H9 (cell line): Measurements from ENCODE around the gene RAG1. TPM values are rescaled to one million over a fixed set of nuclear protein-coding genes. Genes with fewer than 3 reads are reported as not detected.

Experiments
- DNase-seq: peaks from one replicate; pipeline ENCODE4 v3.0.0-alpha.2; 2017
- H2AFZ ChIP-seq: one replicate; pipeline ENCODE4 v1.6.1; 2013; ENCODE audit warnings: mild to moderate bottlenecking, low read length, control low read depth, moderate library complexity
- H2AK5ac ChIP-seq: 2 replicates; pipeline ENCODE4 v1.6.1; 2013; ENCODE audit warnings: low read length, control low read depth, mixed read lengths; ENCODE audit not compliant: insufficient read length
- H2BK120ac ChIP-seq: one replicate; pipeline ENCODE4 v1.6.1; 2013; ENCODE audit warnings: low read depth, mild to moderate bottlenecking, low read length, control low read depth, inconsistent platforms; ENCODE audit not compliant: poor library complexity, severe bottlenecking
- H2BK12ac ChIP-seq: 2 replicates; pipeline ENCODE4 v1.6.1; 2013; ENCODE audit warnings: low read length, control low read depth, mixed read lengths, low read depth; ENCODE audit not compliant: insufficient read length
- H2BK15ac ChIP-seq: 2 replicates; pipeline ENCODE4 v1.6.1; 2013; ENCODE audit warnings: low read depth, low read length, control low read depth
- H2BK20ac ChIP-seq: one replicate; pipeline ENCODE4 v1.6.1; 2013; ENCODE audit warnings: low read depth, mild to moderate bottlenecking, low read length, control low read depth, inconsistent platforms; ENCODE audit not compliant: poor library complexity, severe bottlenecking
- H2BK5ac ChIP-seq: 2 replicates; pipeline ENCODE4 v1.6.1; 2013; ENCODE audit warnings: low read length, control low read depth, mixed read lengths; ENCODE audit not compliant: insufficient read length
- H3K14ac ChIP-seq: 2 replicates; pipeline ENCODE4 v1.6.1; 2013; ENCODE audit warnings: low read length, control low read depth; ENCODE audit not compliant: insufficient read depth
- H3K18ac ChIP-seq: 2 replicates; pipeline ENCODE4 v1.6.1; 2013; ENCODE audit warnings: low read depth, mild to moderate bottlenecking, mixed read lengths, low read length, control low read depth; ENCODE audit not compliant: insufficient read length
- H3K23ac ChIP-seq: 2 replicates; pipeline ENCODE4 v1.6.1; 2013; ENCODE audit warnings: low read length, control low read depth, mixed read lengths, low read depth; ENCODE audit not compliant: insufficient read length
- H3K23me2 ChIP-seq: 2 replicates; pipeline ENCODE4 v1.6.1; 2013; ENCODE audit warnings: low read depth, mild to moderate bottlenecking, mixed read lengths, low read length, control low read depth; ENCODE audit not compliant: insufficient read length, poor library complexity, severe bottlenecking
- H3K27ac ChIP-seq: 2 replicates; pipeline ENCODE4 v1.5.1; 2013; ENCODE audit warnings: low read length, control low read depth, mixed read lengths, low read depth; ENCODE audit not compliant: insufficient read length
- H3K27me3 ChIP-seq: 2 replicates; pipeline ENCODE4 v1.6.1; 2013; ENCODE audit warnings: low read length, control low read depth, inconsistent platforms; ENCODE audit not compliant: insufficient read depth
- H3K4ac ChIP-seq: 2 replicates; pipeline ENCODE4 v1.6.1; 2013; ENCODE audit warnings: low read depth, mild to moderate bottlenecking, control low read depth, inconsistent platforms, low read length, moderate library complexity
- H3K4me1 ChIP-seq: 2 replicates; pipeline ENCODE4 v1.6.1; 2013; ENCODE audit warnings: low read length, control low read depth, inconsistent platforms; ENCODE audit not compliant: insufficient read depth
- H3K4me2 ChIP-seq: 2 replicates; pipeline ENCODE4 v1.6.1; 2013; ENCODE audit warnings: low read length, control low read depth, mixed read lengths; ENCODE audit not compliant: insufficient read length, insufficient read depth
- H3K56ac ChIP-seq: 2 replicates; pipeline ENCODE4 v1.6.1; 2013; ENCODE audit warnings: low read depth, mild to moderate bottlenecking, mixed read lengths, low read length, control low read depth; ENCODE audit not compliant: insufficient read length
- H3K79me1 ChIP-seq: 2 replicates; pipeline ENCODE4 v1.6.1; 2013; ENCODE audit warnings: low read depth, mild to moderate bottlenecking, moderate library complexity, low read length, control low read depth, inconsistent platforms; ENCODE audit not compliant: insufficient read depth, poor library complexity, severe bottlenecking
- H3K79me2 ChIP-seq: 2 replicates; pipeline ENCODE4 v1.6.1; 2013; ENCODE audit warnings: low read length, control low read depth, inconsistent platforms; ENCODE audit not compliant: insufficient read depth
- H3K9ac ChIP-seq: 2 replicates; pipeline ENCODE4 v1.6.1; 2013; ENCODE audit warnings: low read length, control low read depth, mixed read lengths; ENCODE audit not compliant: insufficient read length; ENCODE audit errors: extremely low read depth
- H3K9me3 ChIP-seq: one replicate; pipeline ENCODE4 v1.6.1; 2013; ENCODE audit warnings: low read depth, low read length, inconsistent platforms; ENCODE audit not compliant: control insufficient read depth
- H3T11ph ChIP-seq: one replicate; pipeline ENCODE4 v1.6.1; 2013; ENCODE audit warnings: mild to moderate bottlenecking, low read length, control low read depth, inconsistent platforms
- H4K20me1 ChIP-seq: one replicate; pipeline ENCODE4 v1.6.1; 2013; ENCODE audit not compliant: control insufficient read depth, insufficient read length, insufficient read depth
- H4K5ac ChIP-seq: 2 replicates; pipeline ENCODE4 v1.6.1; 2013; ENCODE audit warnings: low read depth, mild to moderate bottlenecking, mixed read lengths, low read length, control low read depth; ENCODE audit not compliant: insufficient read length
- H4K8ac ChIP-seq: replicated peaks from 2 replicates; pipeline ENCODE4 v1.6.1; 2013; ENCODE audit warnings: low read length, control low read depth, mixed read lengths, low read depth; ENCODE audit not compliant: insufficient read length
- H4K91ac ChIP-seq: 2 replicates; pipeline ENCODE4 v1.6.1; 2013; ENCODE audit warnings: low read depth, mild to moderate bottlenecking, moderate library complexity, mixed read lengths, low read length, control low read depth; ENCODE audit not compliant: insufficient read length
- H3K27ac Mint-ChIP-seq, 3 experiments: 2 replicates in 2 of 3; 3 replicates in 1 of 3; pipeline ENCODE4 v1.8.0; 2020 to 2021; ENCODE audit warnings: mixed read lengths in 3 of 3, mild to moderate bottlenecking in 1 of 3, moderate library complexity in 1 of 3
- H3K27me3 Mint-ChIP-seq: 2 replicates; pipeline ENCODE4 v1.8.0; 2021; ENCODE audit warnings: low read depth, mild to moderate bottlenecking, moderate library complexity, mixed read lengths
- H3K36me3 Mint-ChIP-seq, 3 experiments: 2 replicates in 2 of 3; 3 replicates in 1 of 3; pipeline ENCODE4 v1.8.0; 2020 to 2021; ENCODE audit warnings: low read depth in 3 of 3, mixed read lengths in 3 of 3; ENCODE audit not compliant: insufficient read depth in 1 of 3
- H3K4me1 Mint-ChIP-seq, 2 experiments: 2 replicates each; pipeline ENCODE4 v1.8.0; 2020; ENCODE audit warnings: mixed read lengths in 2 of 2
- H3K4me3 Mint-ChIP-seq, 2 experiments: 2 replicates in 1 of 2; 3 replicates in 1 of 2; pipeline ENCODE4 v1.8.0; 2020 to 2021; ENCODE audit warnings: mild to moderate bottlenecking in 2 of 2, mixed read lengths in 2 of 2, moderate library complexity in 1 of 2
- H3K9me3 Mint-ChIP-seq, 2 experiments: 2 replicates in 1 of 2; 3 replicates in 1 of 2; pipeline ENCODE4 v1.8.0; 2020; ENCODE audit warnings: mild to moderate bottlenecking in 2 of 2, mixed read lengths in 2 of 2, moderate library complexity in 1 of 2
- WGBS: extraction: QIAGEN DNeasy Blood & Tissue Kit; methylation state at CpG from one replicate; pipeline ENCODE4 v1.1.7; 2013; ENCODE audit warnings: missing lambda C conversion rate, low lambda C conversion rate, mixed read lengths; ENCODE audit not compliant: insufficient read length; ENCODE audit errors: extremely low coverage; 5-methylcytosine and 5-hydroxymethylcytosine counted together
- total RNA-seq: library from RNA; stranded (reverse); gene quantifications from 2 replicates; pipeline ENCODE4 v1.2.1, GENCODE V29; 2021
- TF ChIP-seq, protein P1 (sequence below): fragments of 200-600 bp; sonication (generic); conservative IDR thresholded peaks from 3 replicates; pipeline ENCODE4 v1.8.0; 2021; ENCODE audit warnings: antibody characterized with exemption, mild to moderate bottlenecking

RAG1 gene
- total RNA-seq, 1 experiment from 2014 or later = 0.70 TPM

DNA sequence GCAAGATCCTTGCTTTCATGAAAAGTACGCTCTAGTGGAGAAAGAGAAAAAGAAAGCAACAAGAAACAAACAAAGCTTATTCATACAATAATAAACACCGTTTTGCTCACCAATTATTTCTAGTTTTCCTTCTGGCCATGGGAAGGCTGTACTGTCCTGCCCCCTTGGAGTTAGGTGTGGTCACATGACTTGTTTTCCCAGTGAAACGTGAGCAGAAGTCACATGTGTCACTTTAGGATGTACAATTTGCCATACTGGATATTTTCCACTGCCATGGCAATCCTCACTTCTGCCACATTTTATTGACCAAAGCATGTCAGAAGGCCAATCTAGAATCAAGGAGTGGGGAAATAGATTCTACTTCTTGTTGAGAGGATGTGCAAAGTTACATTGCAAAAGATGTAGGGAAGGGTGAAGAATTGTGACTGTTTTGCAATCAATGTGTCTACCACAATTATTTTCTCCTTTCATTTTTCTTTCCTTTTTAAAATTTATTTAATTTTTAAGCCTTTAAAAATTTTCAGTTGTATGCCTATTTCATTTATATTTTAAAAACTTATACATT, 33.4 kb upstream of the RAG1 start:
- H3K18ac ChIP-seq = no peak overlapping the region
- no peak overlapping the region for H3T11ph ChIP-seq
- H3K36me3 Mint-ChIP-seq = no peaks in the 10 kb centered on the region
- no peak for DNase-seq
- H3K23ac ChIP-seq = no peak overlapping the region
- no peaks in the 10 kb centered on the region for H3K9me3 Mint-ChIP-seq
- H2AK5ac ChIP-seq = no peak overlapping the region
- H3K56ac ChIP-seq = no peak overlapping the region
- no peak overlapping the region for H4K5ac ChIP-seq
- H2BK120ac ChIP-seq = no peak overlapping the region
- H4K8ac ChIP-seq = no peak overlapping the region
- no peak overlapping the region for H3K4ac ChIP-seq
- H3K4me2 ChIP-seq = no peak overlapping the region
- no peak overlapping the region for H4K91ac ChIP-seq
- H3K4me3 Mint-ChIP-seq = no peak overlapping the region
- no peaks in the 10 kb centered on the region for H4K20me1 ChIP-seq
- no peak overlapping the region for H2BK20ac ChIP-seq
- no peak overlapping the region for H2BK5ac ChIP-seq
- H3K4me1 ChIP-seq = no peaks in the 10 kb centered on the region
- H3K4me1 Mint-ChIP-seq = no peaks in the 10 kb centered on the region
- no peak overlapping the region for H3K9ac ChIP-seq
- H3K27me3 ChIP-seq = no peaks in the 10 kb centered on the region
- H2BK12ac ChIP-seq = no peak overlapping the region
- no peak overlapping the region for H3K27ac Mint-ChIP-seq
- no peaks in the 10 kb centered on the region for H3K79me2 ChIP-seq
- no peak overlapping the region for H2BK15ac ChIP-seq
- TF ChIP-seq, protein P1, sequence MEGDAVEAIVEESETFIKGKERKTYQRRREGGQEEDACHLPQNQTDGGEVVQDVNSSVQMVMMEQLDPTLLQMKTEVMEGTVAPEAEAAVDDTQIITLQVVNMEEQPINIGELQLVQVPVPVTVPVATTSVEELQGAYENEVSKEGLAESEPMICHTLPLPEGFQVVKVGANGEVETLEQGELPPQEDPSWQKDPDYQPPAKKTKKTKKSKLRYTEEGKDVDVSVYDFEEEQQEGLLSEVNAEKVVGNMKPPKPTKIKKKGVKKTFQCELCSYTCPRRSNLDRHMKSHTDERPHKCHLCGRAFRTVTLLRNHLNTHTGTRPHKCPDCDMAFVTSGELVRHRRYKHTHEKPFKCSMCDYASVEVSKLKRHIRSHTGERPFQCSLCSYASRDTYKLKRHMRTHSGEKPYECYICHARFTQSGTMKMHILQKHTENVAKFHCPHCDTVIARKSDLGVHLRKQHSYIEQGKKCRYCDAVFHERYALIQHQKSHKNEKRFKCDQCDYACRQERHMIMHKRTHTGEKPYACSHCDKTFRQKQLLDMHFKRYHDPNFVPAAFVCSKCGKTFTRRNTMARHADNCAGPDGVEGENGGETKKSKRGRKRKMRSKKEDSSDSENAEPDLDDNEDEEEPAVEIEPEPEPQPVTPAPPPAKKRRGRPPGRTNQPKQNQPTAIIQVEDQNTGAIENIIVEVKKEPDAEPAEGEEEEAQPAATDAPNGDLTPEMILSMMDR = no peak
- no CpG with 5 or more reads among the region's 3 CpGs for WGBS
- H3K14ac ChIP-seq = no peak overlapping the region
- H3K79me1 ChIP-seq = no peaks in the 10 kb centered on the region
- H3K27ac ChIP-seq = no peak overlapping the region
- H3K9me3 ChIP-seq = no peaks in the 10 kb centered on the region
- no peaks in the 10 kb centered on the region for H3K23me2 ChIP-seq
- H2AFZ ChIP-seq = no peak overlapping the region
- H3K27me3 Mint-ChIP-seq = peaks cover 4% of the 10 kb centered on the region; the same call in 1 of the 2 replicates
